Measurements from ENCODE around the gene RTN4. TPM values are rescaled to one million over a fixed set of nuclear protein-coding genes. Genes with fewer than 3 reads are reported as not detected.
A peak's percentile ranks its signal among the peaks of the same experiment; 100 is the strongest.
"Not testable (repeated sequence)": the region's sequence is repeated elsewhere in the genome, so short reads cannot be mapped to it uniquely, and the experiment has no call there.

RTN4 gene
- total RNA-seq, 2 donors from 2014 or later = 86.5 to 88.5 TPM

DNA sequence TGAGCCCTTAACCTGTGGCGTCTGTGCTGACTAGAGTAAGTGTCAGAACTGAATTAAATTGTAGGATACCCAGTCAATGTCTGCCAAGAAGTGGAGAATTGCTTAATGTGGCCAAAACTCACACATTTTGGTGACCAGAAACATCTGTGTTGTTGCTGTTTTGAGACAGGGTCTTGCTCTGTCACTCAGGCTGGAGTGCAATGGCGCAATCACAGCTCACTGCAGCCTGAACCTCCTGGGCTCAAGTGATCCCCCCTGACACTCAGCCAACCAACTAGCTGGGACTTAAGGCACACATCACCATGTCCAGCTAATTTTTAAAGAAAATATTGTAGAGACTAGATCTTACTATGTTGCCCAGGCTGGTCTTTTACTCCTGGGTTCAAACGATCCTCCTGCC, 34.4 kb upstream of the RTN4 start:
- Mint-ChIP-seq H3K9me3 (peaks cover 6 to 10% of the 10 kb centered on the region in 2 donors), H3K27ac (no peak overlapping the region), H3K36me3 (peaks cover 4 to 7% of the 10 kb centered on the region in 2 donors)
- DNase-seq (ENCODE audit: low spot score in 2 of 2) (no peak), ATAC-seq (no peak)

DNA sequence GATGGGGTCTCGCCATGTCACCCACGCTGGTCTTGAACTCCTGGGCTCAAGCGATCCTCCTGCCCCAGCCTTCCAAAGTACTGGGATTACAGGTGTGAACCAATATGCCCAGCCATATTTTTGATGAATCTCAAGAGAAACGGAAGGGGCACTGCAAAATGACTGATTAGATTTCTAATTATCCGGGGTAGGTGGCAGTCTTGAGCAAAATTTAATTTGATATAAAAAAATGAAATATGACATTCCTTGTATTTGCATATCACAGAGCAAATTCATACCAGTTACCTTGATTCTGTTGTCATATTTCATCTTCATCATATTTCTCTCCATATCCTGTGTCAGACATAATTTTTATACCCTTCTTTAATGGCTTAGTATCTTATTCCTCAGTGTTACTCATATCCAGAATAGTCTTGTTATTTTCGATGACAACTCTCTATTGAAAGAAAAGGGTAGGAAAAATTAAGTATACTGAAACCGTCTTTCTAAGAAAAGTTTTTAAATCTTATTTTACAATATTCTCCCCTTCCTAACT, 30.0 kb upstream of the RTN4 start:
- Mint-ChIP-seq H3K27ac (no peak overlapping the region), H3K9me3 (peaks cover 6 to 18% of the 10 kb centered on the region in 2 donors), H3K36me3 (peaks cover 4 to 14% of the 10 kb centered on the region in 2 donors)
- ATAC-seq = no peak
- no peak for DNase-seq (ENCODE audit: low spot score in 2 of 2)

- Mint-ChIP-seq H3K36me3 (peaks cover 4 to 14% of the 10 kb centered on the region in 2 donors), H3K27ac (peak overlapping the region in 1 of 2 donors; percentile 9), H3K9me3 (peaks cover 6 to 18% of the 10 kb centered on the region in 2 donors)
- DNase-seq (ENCODE audit: low spot score in 2 of 2) = no peak
- ATAC-seq = no peak
Observed at GRCh38 chr2:55078956-55079355, 28.7 kb upstream of the RTN4 start.

DNA sequence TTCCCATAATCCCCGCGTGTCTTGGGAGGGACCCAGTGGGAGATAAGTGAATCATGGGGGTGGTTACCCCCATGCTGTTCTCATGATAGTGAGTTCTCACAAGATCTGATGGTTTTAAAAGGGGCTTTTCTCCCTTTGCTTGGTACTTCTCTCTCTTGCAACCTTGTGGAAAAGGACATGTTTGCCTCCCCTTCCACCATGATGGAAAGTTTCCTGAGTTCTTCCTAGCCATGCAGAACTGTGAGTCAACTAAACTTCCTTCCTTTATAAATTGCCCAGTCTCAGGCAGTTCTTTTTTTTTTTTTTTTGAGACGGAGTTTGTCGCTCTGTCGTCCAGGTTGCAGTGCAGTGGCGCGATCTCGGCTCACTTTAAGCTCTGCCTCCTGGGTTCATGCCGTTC, 26.5 kb upstream of the RTN4 start:
- Mint-ChIP-seq H3K36me3 (peaks cover 4 to 14% of the 10 kb centered on the region in 2 donors), H3K27ac (no peak overlapping the region), H3K9me3 (peaks cover 6 to 18% of the 10 kb centered on the region in 2 donors)
- ATAC-seq = no peak
- DNase-seq (ENCODE audit: low spot score in 2 of 2) = no peak

GRCh38 chr2:55076019-55076418, 25.8 kb upstream of the RTN4 start:
- Mint-ChIP-seq H3K36me3 (peaks cover 2 to 14% of the 10 kb centered on the region in 2 donors), H3K9me3 (peaks cover 6 to 16% of the 10 kb centered on the region in 2 donors)
- H3K27ac Mint-ChIP-seq; ATAC-seq; DNase-seq (ENCODE audit: low spot score in 2 of 2): not testable (repeated sequence)

GRCh38 chr2:55073000-55073983, 23.0 kb upstream of the RTN4 start:
- Mint-ChIP-seq H3K27ac (no peak overlapping the region), H3K36me3 (no peaks in the 10 kb centered on the region), H3K9me3 (no peaks in the 10 kb centered on the region)
- DNase-seq (ENCODE audit: low spot score in 2 of 2) (no peak), ATAC-seq (no peak)

- Mint-ChIP-seq H3K9me3 (no peaks in the 10 kb centered on the region), H3K27ac (no peak overlapping the region), H3K36me3 (no peaks in the 10 kb centered on the region)
- ATAC-seq (peak in 1 of 2 donors; percentile 45), DNase-seq (ENCODE audit: low spot score in 2 of 2) (no peak)
Observed at GRCh38 chr2:55063713-55064323, 13.6 kb upstream of the RTN4 start.

DNA sequence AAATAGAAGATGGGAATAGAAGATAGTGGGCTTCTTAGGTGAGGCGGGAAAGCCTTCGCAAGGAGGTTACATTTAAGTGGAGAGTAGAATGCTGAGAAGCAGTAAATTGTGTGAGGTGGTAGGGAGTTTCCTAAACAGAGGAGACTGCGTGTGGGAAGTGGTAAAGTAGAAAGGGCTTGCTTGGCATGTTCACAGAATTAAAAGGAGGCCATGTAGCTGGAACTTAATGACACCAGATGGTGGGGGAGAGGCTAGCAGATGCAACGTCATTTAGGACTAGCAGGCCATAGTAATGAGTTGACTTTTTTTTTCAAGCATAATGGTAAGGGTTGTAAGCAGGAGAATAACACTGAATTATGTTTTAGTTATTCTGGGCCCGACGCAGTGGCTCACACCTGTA, 13.0 kb upstream of the RTN4 start:
- H3K36me3 Mint-ChIP-seq = no peaks in the 10 kb centered on the region
- DNase-seq (ENCODE audit: low spot score in 2 of 2) = no peak
- no peaks in the 10 kb centered on the region for H3K9me3 Mint-ChIP-seq
- ATAC-seq = no peak
- no peak overlapping the region for H3K27ac Mint-ChIP-seq

GRCh38 chr2:55062754-55063153, 12.5 kb upstream of the RTN4 start:
- no peaks in the 10 kb centered on the region for H3K36me3 Mint-ChIP-seq
- ATAC-seq = no peak
- no peaks in the 10 kb centered on the region for H3K9me3 Mint-ChIP-seq
- no peak overlapping the region for H3K27ac Mint-ChIP-seq
- DNase-seq (ENCODE audit: low spot score in 2 of 2) = no peak

GRCh38 chr2:55061523-55062344, 11.5 kb upstream of the RTN4 start:
- no peak for DNase-seq (ENCODE audit: low spot score in 2 of 2)
- peak overlapping the region in 1 of 2 donors; percentile 77 for H3K27ac Mint-ChIP-seq
- ATAC-seq = no peak
- H3K36me3 Mint-ChIP-seq = no peaks in the 10 kb centered on the region
- no peaks in the 10 kb centered on the region for H3K9me3 Mint-ChIP-seq

- H3K9me3 Mint-ChIP-seq = no peaks in the 10 kb centered on the region
- H3K36me3 Mint-ChIP-seq = no peaks in the 10 kb centered on the region
- no peak overlapping the region for H3K27ac Mint-ChIP-seq
- no peak for DNase-seq (ENCODE audit: low spot score in 2 of 2)
- ATAC-seq = no peak
Observed at GRCh38 chr2:55059793-55060192, 9.5 kb upstream of the RTN4 start.

GRCh38 chr2:55057474-55057873, 7.2 kb upstream of the RTN4 start:
- Mint-ChIP-seq H3K27ac (no peak overlapping the region), H3K9me3 (no peaks in the 10 kb centered on the region), H3K36me3 (no peaks in the 10 kb centered on the region)
- no peak for ATAC-seq
- DNase-seq (ENCODE audit: low spot score in 2 of 2) = no peak

DNA sequence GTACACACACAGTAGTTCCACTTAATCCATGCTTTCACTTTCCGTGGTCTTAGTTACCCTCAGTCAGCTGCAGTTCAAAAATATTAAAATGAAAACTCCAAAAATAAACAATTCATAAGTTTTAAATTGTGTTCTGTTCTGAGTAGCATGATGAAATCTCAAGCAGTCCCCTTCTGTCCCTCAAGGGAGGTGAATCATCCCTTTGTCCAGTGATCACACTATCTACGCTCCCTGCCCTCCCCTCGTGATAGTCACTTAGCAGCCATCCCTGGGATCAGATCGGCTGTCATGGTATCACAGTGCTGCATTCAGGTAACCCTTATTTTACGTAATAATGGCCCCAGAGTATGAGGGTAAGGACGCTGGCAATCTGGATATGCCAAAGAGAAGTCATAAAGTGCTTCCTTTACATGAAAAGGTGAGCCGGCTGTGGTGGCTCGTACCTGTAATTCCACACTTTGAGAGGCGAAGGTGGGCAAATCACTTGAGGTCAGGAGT, 5.8 kb upstream of the RTN4 start:
- no peak for ATAC-seq
- Mint-ChIP-seq H3K36me3 (peaks cover 0 to under 1% of the 10 kb centered on the region in 2 donors), H3K9me3 (no peaks in the 10 kb centered on the region), H3K27ac (no peak overlapping the region)
- DNase-seq (ENCODE audit: low spot score in 2 of 2) = no peak

GRCh38 chr2:55054106-55054875, 4.0 kb upstream of the RTN4 start:
- no peak overlapping the region for H3K27ac Mint-ChIP-seq
- DNase-seq (ENCODE audit: low spot score in 2 of 2) (peak in 1 of 2 donors; percentile 24), ATAC-seq (peak in 1 of 2 donors; percentile 32)
- peaks cover 10 to 12% of the 10 kb centered on the region in 2 donors for H3K36me3 Mint-ChIP-seq
- no peaks in the 10 kb centered on the region for H3K9me3 Mint-ChIP-seq

- peaks cover 18 to 21% of the 10 kb centered on the region in 2 donors for H3K36me3 Mint-ChIP-seq
- DNase-seq (ENCODE audit: low spot score in 2 of 2); H3K9me3 Mint-ChIP-seq; H3K27ac Mint-ChIP-seq; ATAC-seq: not testable (repeated sequence)
Observed at GRCh38 chr2:55053225-55053624, 3.0 kb upstream of the RTN4 start.

Measured in activated naive CD4-positive, alpha-beta T cell treated with anti-CD3 and anti-CD28 coated beads, Interleukin-2, amount 50 U/mL, for 72 hours (primary cell).